ENCODE results near the gene RASAL1.
A peak's percentile ranks its signal among the peaks of the same experiment; 100 is the strongest.

The RASAL1 gene

DNA sequence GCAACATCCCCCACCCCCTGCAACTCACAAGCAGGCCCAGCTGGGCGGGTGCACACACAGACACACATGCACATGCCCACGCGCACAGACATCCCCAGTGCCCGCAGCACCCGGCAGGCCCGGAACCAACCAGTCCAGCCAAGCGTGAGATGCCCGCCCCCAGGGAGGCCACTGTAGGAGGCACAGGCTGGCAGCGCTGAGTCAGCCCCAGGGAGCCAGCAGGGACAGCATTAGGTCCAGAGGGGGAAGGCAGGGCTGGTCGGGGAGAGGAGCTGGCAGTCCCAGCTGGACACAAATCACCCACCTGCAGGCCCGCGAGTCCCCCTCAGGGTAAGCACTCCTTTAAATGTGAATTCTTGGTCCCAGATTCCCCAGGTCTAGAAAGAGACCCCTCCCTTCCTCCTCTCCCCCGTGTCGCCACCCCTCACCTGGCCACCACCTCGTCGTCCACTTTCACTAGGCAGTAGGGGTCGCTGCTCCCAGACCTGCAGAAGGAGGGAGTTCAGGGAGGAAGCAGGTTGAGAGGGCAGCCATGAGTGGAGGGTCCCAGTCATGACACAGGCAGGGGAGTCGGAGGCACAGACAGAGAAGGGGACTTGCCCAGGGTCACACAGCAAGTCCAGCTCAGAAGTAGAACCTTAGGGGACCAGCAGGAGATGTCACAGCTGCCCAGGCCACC lies 5.0 kb downstream of the RASAL1 start:
- no peak for DNase-seq (ENCODE audit: low spot score)

DNA sequence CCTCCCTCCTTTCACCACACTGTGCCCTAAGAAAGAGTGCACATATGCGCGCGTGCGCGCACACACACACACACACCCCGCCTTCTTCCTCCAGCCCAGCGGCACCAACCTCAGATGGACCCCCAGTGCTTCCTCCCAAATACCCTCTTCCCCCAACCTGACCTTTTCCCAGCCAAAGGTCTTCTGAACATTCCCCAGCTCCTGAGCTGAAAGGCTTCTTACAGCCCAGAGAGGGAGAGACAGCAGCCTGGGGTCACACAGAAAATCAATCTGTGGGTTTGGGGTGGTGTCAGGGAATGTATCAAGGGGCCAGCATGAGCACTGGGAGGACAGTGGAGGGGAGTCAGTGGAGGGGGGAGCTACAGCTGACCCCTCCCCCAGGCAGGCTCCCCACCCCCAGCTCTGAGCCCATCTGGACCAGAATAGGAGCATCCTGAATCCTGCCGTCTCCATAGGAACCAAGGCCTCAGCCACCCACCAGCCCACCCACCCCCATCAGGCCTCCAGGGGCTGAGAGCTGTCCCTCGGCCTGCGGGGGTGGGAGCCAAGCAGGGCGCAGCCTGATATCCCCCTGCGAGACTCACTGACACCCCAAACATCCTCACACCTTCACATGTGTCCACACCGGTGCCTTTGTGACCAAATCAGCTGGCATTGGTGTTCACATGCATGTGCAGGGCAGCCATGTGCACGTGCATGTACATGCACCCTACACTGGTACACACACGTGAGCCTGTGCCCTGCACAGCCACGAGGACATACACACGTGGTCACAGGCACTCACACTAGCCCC lies 5.7 kb downstream of the RASAL1 start:
- no peak for DNase-seq (ENCODE audit: low spot score)
- TF ChIP-seq, protein P1, sequence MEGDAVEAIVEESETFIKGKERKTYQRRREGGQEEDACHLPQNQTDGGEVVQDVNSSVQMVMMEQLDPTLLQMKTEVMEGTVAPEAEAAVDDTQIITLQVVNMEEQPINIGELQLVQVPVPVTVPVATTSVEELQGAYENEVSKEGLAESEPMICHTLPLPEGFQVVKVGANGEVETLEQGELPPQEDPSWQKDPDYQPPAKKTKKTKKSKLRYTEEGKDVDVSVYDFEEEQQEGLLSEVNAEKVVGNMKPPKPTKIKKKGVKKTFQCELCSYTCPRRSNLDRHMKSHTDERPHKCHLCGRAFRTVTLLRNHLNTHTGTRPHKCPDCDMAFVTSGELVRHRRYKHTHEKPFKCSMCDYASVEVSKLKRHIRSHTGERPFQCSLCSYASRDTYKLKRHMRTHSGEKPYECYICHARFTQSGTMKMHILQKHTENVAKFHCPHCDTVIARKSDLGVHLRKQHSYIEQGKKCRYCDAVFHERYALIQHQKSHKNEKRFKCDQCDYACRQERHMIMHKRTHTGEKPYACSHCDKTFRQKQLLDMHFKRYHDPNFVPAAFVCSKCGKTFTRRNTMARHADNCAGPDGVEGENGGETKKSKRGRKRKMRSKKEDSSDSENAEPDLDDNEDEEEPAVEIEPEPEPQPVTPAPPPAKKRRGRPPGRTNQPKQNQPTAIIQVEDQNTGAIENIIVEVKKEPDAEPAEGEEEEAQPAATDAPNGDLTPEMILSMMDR (IDR thresholded peaks at IDR 0.05; ENCODE audit: extremely low read depth, insufficient read depth, missing control alignments), result no peak
- in situ Hi-C loops (cut with MboI; ENCODE audit: low pct_unique_long_range_greater_than_20kb, low sequenced_read_pairs, unreplicated experiment), result no loop called here

More for the DNA sequence above, 5.0 kb downstream of the RASAL1 start:
- in situ Hi-C loops (cut with MboI; ENCODE audit: low pct_unique_long_range_greater_than_20kb, low sequenced_read_pairs, unreplicated experiment), result no loop called here
- TF ChIP-seq, protein P1 (IDR thresholded peaks at IDR 0.05; ENCODE audit: extremely low read depth, insufficient read depth, missing control alignments), result peak; percentile 60

DNA sequence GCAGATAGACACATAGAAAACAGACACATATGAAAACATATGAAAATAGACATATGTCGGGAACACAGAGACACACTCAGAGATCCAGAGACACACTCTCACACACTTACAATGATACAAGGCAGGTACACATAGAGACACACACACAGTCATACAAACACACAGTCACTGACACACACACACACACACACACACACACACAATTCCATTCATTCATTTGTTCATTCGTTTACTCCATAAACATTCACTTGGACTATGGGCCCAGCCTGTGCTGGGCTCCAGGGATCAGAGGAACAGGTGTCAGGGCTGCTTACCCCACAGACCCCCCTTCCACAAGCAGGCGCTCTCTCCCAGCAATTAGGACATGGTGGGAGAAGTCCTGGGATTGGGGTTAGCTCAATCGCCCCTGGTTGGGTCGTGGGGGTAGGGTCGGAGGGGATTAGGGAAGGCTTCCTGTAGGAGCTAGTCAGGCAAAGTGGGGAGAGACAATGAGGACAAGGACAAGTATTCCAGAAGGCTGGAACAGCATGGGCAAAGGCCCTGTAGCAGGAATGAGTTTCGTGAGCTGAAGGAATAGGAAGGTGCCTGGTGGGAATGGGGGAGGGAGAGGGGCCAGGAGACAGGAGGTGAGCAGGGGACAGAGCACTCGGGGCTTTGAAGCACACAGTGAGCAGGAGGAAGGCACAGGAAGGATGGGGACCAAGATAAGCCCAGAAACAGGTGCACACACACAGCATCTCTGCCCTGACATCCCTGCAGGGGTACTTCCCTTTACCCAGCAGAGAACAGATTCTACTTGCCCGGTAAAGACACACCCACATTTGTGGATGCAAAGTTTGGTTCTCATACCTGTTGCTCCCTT lies 6.5 kb downstream of the RASAL1 start:
- DNase-seq (ENCODE audit: low spot score), result no peak
- in situ Hi-C loops (cut with MboI; ENCODE audit: low pct_unique_long_range_greater_than_20kb, low sequenced_read_pairs, unreplicated experiment), result no loop called here
- TF ChIP-seq, protein P1 (IDR thresholded peaks at IDR 0.05; ENCODE audit: extremely low read depth, insufficient read depth, missing control alignments), result no peak

DNA sequence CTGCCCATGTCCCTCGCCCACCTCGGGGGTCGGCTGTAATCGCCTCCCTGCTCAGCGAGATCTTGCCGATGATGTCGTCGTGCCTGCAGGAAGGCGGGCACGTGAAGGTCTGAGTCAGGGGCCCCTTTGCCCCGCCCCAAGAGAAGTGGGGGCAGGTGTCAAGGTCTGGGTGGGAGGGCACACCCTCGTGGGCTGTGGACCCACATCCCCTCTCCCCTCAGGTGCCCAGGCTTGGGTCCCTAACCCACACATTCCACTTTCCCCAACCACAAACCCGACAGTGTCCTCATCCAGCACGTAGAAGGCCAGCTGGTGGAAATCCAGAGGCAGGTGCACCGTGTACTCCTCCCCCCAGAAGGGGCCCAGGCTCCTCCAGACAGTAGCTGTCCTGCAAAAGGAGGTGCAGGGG lies 7.8 kb downstream of the RASAL1 start:
- in situ Hi-C loops (cut with MboI; ENCODE audit: low pct_unique_long_range_greater_than_20kb, low sequenced_read_pairs, unreplicated experiment), result no loop called here
- TF ChIP-seq, protein P1 (IDR thresholded peaks at IDR 0.05; ENCODE audit: extremely low read depth, insufficient read depth, missing control alignments), result no peak
- DNase-seq (ENCODE audit: low spot score), result no peak

DNA sequence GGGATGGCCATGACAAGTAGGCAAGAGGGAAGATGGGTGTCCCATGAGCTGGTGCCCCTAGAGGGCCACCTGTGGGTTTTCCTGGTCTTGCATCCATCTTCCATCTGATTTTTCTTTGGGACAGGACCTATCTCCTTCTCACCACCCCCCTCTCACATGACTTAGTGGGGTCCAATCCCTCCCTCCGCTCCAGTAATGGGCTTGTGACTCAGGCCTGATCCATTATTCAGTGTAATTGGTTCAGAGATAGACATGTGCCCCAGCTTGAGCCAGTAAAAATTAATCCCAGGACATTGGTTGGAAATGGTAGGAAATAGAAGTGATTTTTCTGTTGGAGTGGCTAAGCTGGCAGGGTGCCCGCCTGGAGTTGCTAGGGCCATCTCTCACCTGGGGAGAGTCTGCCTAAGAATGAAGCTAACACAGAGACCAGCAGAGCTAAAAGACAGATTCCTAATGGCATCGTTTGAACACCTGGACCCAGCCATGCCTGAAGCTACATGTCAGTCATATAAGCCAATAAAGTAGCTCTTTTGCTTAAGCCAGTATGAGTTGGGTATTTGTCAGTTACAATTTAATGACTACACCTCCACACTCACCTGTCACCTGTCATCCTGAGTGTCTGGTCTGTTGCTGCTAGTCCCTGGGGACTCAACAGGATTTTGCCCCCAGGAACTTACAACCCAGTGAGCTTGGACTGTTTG lies 14.7 kb downstream of the RASAL1 start:
- TF ChIP-seq, protein P1 (IDR thresholded peaks at IDR 0.05; ENCODE audit: extremely low read depth, insufficient read depth, missing control alignments), result no peak
- in situ Hi-C loops (cut with MboI; ENCODE audit: low pct_unique_long_range_greater_than_20kb, low sequenced_read_pairs, unreplicated experiment), result no loop called here
- DNase-seq (ENCODE audit: low spot score), result no peak
